GM19467 (cell line): ENCODE measurements around the gene PPP1R27.

Experiments used
- ATAC-seq: cut with Tn5 transposase; IDR thresholded peaks from one replicate; pipeline ENCODE4 v1.9.1; 2021; ENCODE audit warnings: mild to moderate bottlenecking, moderate library complexity; ENCODE audit not compliant: unreplicated experiment

PPP1R27 gene

DNA sequence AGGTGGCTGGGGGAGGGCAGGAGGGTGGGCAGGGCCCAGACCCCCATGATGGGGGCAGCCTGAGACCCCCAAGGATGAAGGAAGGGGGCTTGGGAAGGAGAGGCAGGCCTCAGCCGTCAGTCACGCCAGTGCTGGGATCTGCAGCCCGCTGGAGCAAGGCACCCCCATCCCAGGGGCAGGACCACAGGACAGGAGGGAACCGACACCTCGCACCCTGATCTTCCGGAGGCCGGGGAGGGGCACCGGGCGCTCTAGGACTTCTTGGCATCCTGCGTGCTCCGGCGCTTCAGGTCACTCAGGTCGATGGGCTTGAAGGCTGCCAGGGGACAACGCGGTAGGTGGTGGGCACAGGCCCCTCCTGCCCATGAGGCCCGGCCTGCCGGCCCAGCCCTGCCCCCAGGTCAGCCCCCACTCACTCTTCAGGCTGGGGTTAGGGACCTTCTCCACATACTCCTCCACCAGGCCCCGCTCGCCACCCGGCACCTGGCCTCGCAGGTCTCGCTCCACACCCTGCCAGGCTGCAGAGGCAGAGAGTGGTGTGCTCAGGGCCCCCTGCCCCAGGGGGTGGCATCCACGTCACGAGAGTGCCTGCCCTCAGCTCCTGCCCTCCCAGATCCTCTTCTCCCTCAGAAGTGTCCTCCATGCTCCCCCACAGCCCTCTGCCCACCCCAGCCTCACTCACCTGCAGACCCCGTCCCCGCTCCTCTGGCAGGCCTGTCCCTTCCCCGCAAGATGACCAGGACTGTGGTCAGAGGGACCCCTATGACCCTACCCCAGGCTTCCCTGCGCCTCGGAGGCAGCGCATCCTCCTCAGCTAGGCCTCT is 11.6 kb downstream of the PPP1R27 start:
- ATAC-seq: no peak

DNA sequence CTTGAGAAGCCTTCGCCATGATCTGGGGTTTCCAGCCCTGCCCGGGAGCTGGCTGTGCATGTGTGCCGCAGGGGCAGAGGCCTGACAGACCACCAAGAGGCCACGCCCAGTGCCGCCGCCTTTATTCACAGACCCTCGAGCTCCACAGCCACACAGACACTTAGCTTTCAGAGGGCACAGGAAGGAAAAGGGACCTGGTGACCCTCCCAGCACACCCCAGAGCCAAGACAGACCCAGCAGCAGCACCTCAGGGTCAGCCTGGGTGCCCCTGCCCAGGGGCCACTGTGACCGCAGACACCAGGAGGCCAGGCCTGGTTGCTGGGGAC is 12.6 kb downstream of the PPP1R27 start:
- no peak for ATAC-seq

DNA sequence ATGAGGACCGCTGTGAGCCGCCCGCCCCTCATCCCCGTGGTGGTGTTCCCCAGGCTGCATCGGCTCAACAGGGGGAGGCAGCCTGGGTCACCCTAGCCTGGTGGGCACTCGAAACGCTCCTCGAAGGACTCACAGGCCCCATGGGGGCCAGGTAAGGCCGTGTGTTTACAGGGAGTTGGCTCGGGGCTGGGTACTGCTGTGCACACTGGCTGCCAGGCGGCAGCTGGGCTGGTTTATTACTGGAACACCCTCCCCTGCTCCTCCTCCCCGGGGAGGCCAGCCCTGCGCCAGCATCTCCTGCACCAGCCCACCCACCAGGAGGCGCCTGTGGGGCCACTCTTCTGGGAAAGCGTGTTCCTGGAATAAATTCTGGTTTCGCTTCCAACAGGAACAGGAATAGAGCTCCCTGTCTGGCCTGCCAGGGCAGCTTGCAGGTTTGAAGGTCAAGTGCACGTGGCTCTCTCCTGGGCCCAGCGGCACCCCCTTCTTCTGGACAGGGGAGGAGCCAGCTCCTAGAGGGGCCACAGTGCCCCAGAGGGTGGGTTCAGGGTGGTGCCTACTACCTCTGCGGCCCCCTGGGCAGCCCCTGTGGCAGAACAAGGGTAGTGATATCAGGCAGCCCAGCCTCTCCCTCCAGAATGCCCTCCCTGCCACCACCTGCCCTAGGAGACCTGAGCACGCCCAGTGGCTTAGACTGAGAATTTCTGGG is 13.1 kb downstream of the PPP1R27 start:
- ATAC-seq: no peak

DNA sequence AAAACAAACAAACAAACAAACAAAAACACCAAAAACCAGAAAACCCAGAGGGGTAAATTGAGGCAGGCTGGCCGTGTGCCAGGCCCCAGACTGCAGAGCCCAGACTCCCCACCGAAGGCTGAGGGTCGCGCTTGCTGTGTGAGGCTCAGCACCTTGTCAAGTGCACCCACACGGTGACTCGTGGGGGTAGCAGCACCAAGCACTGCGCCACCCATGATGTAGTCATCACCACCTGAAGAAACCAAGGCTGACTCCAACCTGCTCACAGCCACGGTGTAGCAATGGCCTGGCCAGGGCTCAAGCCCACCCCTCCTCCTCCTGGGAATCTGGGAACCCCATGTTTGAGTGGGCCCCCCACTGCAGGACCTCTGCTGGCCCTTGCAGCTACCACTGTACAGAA is 13.7 kb downstream of the PPP1R27 start:
- no peak for ATAC-seq

DNA sequence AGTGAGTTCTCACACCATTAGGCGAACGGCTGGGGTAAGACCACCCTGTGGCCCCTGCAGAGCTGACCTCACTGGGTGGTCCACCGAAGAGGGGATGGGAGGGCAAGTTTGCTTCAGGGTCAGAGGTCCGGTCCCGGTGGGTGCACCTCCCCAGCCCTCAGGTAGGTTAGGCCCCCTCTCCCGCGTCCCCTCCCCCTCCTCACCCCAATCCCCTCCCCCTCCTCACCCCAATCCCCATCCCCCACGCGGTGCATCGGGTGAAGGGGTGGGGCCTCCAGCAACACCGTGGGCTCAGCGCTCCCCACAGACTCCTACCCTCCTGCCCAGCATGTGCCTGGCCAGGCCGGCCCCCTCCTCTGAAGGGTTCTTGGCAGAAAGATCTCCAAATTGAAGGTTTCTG is 15.1 kb downstream of the PPP1R27 start:
- no peak for ATAC-seq

DNA sequence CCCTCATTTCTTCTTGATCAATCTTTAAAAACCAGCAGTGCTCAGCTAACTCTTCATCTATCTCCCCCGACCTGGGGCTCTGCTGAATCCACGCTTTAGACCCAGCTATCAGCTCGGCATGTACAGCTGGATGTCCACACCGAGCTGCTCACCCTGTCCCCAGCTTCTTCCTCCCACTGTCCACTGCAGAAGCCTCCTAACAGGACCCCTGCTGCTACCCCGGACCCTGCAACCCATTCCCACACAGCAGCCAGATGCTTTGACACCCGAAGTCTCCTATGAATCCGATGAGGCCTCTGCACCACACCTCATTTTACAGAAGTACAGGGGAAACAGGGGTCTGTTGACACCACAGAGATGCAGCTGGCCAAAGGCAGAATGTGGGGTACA is 17.1 kb downstream of the PPP1R27 start:
- ATAC-seq: no peak

DNA sequence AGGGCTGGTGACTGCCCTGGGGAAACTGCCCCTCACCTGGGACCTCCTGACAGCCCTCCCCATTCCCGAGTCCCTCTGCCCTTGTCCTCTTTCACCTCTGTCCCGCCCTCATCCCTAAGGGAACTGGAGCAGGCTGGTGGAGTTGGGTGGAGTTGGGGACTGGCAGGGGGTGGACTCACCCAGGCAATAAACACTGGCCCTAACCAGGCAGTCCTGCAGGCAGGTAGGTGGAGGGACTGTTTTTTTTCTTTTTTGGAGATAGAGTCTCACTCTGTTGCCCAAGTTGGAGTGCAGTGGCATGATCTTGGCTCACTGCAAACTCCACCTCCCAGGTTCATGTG is 19.2 kb downstream of the PPP1R27 start:
- no peak for ATAC-seq

DNA sequence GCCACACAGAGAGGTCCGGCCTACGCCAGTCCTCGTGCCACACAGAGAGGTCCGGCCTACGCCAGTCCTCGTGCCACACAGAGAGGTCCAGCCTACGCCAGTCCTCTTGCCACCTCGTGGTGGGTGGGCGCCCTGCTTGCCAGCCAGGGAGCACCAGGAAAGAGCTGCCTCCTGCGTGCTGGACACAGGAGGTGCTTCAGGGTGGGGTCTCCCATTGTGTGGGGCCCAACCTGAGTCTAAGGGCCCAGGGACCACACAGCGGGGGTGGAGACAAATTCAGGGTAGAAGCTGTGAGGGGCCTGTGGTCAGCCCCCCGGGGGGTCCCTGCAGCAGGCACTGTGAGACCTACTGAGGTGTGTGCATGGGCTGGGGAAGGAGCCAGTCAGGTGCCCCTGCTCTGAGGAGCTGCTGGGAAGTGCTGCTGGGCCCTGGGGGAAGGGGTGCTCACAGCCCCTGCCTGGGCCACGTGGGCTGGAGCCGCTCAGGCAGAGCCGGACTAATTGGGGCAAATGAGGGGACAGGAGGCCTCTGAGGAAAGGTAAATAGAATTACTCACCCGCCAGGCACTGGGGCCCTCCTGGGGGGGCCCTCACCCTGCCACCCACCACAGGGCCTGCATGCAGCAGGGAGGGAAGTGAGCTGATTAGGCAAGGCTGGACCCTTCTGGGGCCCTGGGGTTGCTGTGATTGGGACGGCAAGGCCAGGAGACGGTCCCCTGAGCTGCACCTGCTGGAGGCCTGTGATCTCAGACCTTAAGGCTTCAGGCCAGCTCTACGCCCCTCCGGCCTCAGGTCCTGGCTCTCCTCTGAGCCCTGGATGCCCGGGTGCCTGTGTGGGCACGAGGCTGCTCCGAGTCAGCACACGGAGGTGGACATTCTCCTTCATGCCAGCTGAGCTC is 19.9 kb downstream of the PPP1R27 start:
- ATAC-seq: no peak

DNA sequence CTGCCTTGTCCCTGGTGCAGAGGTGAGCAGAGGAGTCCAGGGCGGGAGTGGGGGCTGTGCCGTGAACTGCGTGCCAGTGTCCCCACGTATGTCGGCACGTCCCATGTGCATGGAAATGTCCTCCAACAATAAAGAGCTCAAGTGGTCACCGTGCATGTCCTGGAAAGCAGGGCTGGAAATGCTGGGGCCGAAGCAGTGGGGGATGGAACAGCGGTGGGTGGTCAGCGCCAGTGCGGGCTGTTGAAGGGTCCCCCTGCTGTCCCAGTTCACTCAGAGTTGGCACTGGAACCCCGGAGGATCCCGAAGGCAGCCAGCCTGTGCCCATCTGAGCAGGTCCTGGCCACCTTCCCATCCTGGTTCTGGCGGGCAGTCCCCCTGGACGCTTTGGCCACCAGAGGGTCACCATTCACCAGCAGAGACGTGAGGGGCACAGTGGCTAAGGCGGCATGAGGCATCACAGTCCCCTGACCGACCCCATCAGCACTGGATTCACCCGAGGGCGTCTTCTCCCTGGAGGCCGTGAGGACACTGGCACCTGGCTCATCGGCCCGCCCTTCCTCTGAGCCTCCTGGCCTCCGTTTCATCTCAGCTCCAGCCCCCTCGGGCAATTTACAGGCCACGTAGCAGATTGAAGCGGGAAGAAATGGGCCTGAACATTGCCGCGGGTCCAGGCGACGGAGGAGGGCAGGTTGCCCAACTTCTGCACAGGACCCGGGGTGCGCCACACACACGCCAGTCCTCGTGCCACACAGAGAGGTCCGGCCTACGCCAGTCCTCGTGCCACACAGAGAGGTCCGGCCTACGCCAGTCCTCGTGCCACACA is 20.8 kb downstream of the PPP1R27 start:
- no peak for ATAC-seq

DNA sequence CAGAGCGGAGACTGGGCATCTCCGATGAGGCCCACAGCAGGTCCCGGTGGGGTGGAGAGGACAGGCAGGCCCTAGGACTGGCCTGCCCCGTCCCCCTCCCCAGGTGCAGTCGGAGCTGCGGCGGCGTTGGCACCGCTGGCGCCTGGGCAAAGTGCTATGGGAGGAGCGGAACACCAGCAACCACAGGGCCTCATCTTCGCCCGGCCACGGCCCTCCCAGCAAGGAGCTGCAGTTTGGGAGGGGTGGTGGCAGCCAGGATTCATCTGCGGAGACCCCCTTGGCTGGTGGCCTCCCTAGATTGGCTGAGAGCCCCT is 21.5 kb downstream of the PPP1R27 start:
- ATAC-seq: no peak

DNA sequence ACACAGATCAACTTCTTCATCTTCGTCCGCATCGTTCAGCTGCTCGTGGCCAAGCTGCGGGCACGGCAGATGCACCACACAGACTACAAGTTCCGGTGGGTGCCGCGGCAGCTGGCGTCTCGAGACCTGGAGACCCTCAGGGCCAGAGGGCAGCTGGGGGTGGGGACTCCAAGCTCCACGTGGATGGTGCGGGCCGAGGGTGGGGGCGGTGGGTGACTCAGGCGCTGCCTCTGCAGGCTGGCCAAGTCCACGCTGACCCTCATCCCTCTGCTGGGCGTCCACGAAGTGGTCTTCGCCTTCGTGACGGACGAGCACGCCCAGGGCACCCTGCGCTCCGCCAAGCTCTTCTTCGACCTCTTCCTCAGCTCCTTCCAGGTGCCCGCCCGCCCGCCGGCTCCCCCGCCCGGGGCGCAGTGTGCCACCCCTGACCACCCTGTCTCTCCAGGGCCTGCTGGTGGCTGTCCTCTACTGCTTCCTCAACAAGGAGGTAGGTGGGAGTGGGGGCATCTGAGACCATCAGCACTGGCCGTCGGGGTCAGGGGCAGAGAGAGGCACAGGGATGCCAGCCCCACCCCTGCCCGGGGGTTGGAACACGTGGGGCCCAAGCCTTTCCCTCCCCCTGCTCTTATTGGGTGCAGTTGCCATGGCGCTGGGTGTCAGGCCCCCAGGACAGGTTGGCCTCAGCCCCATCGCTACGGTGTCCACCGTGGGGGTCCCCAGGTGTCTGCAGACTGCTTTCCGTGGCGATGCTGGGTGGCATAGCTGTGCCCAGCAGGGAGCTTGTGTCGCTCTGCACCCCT is 22.1 kb downstream of the PPP1R27 start:
- no peak for ATAC-seq

DNA sequence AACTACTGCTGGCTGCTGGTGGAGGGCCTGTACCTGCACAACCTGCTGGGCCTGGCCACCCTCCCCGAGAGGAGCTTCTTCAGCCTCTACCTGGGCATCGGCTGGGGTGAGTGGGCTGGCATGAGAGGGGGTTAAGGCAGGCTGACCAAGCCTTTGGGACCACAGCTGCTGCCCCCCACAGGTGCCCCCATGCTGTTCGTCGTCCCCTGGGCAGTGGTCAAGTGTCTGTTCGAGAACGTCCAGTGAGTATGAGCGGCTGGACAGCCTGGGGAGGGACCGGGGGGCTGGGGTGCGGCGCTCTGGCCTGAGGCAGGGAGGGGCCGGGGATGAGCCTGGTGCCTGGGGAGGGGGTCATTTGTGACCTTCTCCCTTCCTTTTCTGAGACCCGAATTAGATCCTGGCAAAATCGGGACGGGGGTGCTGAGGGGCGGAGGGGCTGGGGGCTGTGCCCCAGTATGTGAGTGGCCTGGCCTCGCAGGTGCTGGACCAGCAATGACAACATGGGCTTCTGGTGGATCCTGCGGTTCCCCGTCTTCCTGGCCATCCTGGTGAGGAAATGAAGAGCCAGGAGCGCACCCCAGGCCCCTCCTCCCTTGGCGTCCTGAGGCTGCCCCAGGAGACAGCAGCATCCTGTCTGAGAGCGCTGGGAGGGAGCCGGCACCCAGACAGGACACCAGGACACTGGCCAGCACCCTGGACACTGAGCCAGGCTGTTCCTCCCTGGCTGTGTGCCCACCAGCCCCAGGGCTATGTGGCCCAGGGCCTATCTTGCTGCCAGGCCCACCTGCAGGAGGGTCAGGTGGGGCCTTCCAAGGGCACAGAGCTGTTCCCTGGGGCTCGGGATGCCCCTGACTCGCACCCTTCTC is 22.9 kb downstream of the PPP1R27 start:
- ATAC-seq: no peak

DNA sequence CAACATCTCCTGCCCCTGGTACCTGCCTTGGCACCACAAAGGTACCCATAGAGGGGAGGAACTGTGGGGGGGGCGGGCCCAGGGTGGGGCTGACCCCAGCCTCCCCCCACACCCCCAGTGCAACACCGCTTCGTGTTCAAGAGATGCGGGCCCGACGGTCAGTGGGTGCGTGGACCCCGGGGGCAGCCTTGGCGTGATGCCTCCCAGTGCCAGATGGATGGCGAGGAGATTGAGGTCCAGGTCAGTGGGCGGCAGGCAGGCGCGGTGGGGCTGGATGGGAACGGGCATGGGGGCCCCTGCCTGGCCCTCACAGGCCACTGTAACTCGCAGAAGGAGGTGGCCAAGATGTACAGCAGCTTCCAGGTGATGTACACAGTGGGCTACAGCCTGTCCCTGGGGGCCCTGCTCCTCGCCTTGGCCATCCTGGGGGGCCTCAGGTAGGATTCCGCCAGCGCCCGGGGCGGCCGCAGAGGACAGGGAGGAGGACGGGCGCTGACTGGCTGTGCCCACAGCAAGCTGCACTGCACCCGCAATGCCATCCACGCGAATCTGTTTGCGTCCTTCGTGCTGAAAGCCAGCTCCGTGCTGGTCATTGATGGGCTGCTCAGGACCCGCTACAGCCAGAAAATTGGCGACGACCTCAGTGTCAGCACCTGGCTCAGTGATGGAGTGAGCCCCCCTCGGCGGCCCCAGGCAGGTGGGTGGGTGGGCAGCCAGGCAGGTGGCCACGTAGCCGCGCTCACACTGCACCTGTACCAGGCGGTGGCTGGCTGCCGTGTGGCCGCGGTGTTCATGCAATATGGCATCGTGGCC is 23.8 kb downstream of the PPP1R27 start:
- ATAC-seq: no peak

DNA sequence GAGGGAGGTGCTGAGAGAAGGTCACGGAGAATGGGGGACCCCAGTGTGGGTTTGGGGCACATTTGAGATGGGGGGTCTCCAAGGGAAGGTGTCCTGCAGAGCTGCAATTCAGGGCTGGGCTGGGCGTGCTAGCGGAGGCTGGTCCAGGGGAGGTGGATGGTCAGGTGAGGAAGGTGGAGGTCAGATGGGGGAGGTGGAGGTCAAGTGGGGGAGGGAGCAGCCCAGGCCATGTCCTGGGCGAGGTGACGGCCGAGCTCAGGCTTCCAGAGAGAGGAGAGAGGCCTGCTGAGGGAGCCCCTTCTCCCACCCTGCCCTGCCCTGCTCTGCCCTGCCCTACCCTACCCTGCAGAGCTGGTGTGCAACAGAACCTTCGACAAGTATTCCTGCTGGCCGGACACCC is 24.4 kb downstream of the PPP1R27 start:
- no peak for ATAC-seq

DNA sequence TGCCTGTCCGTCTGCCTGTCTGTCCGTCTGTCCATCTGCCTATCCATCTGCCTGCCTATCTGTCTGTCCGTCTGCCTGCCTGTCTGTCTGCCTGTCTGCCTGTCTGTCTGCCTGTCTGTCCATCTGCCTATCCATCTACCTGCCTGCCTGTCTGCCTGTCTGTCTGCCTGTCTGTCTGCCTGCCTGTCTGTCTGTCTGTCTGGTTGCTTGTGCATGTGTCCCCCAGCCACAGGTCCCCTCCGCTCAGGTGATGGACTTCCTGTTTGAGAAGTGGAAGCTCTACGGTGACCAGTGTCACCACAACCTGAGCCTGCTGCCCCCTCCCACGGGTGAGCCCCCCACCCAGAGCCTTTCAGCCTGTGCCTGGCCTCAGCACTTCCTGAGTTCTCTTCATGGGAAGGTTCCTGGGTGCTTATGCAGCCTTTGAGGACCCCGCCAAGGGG is 25.3 kb downstream of the PPP1R27 start:
- no peak for ATAC-seq

DNA sequence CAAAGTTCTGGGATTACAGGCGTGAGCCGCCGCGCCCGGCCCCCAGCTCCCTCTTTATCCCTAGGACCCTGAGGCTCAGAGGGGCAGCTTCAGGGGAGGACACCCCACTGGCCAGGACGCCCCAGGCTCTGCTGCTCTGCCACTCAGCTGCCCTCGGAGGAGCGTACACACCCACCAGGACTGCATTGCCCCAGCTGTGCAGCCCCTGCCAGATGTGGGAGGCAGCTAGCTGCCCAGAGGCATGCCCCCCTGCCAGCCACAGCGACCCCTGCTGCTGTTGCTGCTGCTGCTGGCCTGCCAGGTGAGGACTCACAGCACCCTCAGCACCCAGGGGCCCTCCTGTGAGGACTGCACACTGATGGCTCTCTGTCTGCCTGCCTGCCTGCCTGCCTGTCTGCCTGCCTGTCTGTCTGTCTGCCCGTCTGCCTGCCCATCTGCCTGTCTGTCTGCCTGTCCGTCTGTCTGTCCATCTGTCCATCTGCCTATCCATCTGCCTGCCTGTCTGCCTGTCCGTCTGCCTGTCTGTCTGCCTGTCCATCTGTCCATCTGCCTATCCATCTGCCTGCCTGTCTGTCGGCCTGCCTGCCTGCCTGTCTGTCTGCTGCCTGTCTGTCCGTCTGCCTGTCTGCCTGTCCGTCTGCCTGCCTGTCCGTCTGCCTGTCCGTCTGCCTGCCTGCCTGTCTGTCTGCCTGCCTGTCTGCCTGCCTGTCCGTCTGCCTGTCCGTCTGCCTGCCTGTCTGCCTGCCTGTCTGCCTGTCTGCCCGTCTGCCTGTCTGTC is 25.9 kb downstream of the PPP1R27 start:
- no peak for ATAC-seq

DNA sequence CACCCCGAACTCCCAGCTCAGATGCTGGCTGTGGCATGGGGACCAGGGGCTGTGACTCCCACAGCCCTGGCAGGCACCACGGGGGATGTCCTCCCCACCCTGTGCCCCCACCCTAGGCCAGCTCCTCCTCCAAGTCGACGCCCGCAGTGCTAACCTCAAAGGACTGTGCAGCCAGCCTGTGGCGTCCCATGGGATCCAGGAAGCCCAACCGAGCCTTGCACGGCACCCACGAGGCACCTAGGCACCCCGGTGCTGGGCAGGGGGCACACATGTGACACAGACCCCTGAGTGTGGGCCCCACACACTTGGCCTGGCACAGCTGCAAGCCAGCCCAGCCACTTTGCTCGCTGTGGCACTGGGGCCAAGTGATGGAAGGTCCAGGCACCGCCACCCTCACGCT is 27.0 kb downstream of the PPP1R27 start:
- no peak for ATAC-seq
